Stimulated activated naive CD8-positive, alpha-beta T cell treated with anti-CD3 and anti-CD28 coated beads, Interleukin-15, amount 100 ng/mL, for 72 hours (primary cell): ENCODE data around the gene FAM3B.

Experiments used
- ATAC-seq: fragments of 150-1000 bp; cut with Tn5 transposase; 2 replicates; pipeline ENCODE4 v1.10.0; 2021; ENCODE audit warnings: mild to moderate bottlenecking, moderate library complexity
- DNase-seq, 2 donors: peaks; one replicate each; pipeline ENCODE4 v3.0.0; 2021 to 2022
- H3K27ac Mint-ChIP-seq, 2 donors: one replicate each; pipeline ENCODE4 v1.8.0; 2022; ENCODE audit warnings: mild to moderate bottlenecking in 2 of 2, mixed read lengths in 2 of 2, moderate library complexity in 2 of 2
- H3K27me3 Mint-ChIP-seq: one replicate; pipeline ENCODE4 v1.8.0; 2022; ENCODE audit warnings: mixed read lengths
- H3K4me1 Mint-ChIP-seq: one replicate; pipeline ENCODE4 v1.8.0; 2022; ENCODE audit warnings: mild to moderate bottlenecking, mixed read lengths
- H3K4me3 Mint-ChIP-seq, 2 donors: one replicate each; pipeline ENCODE4 v1.8.0; 2022; ENCODE audit warnings: mild to moderate bottlenecking in 2 of 2, mixed read lengths in 2 of 2, moderate library complexity in 1 of 2
- H3K9me3 Mint-ChIP-seq, 2 donors: one replicate each; pipeline ENCODE4 v1.8.0; 2022; ENCODE audit warnings: mixed read lengths in 2 of 2

Gene FAM3B

GRCh38 chr21:41367945-41368734 is 51.5 kb downstream of the FAM3B start:
- H3K9me3 Mint-ChIP-seq: peaks cover 0 to 4% of the 10 kb centered on the region in 2 donors
- H3K27me3 Mint-ChIP-seq: no peaks in the 10 kb centered on the region
- peaks cover 77% of the 10 kb centered on the region for H3K4me1 Mint-ChIP-seq
- H3K27ac Mint-ChIP-seq: peak overlapping the region; percentile 93 to 98
- DNase-seq (no peak), ATAC-seq (no peak)
- H3K4me3 Mint-ChIP-seq: peak overlapping the region in 1 of 2 donors; percentile 87

- Mint-ChIP-seq H3K27me3 (no peaks in the 10 kb centered on the region), H3K9me3 (peaks cover 0 to 4% of the 10 kb centered on the region in 2 donors), H3K4me3 (peak overlapping the region; percentile 87 to 90), H3K27ac (peak overlapping the region; percentile 93 to 98), H3K4me1 (peaks cover 77% of the 10 kb centered on the region)
- ATAC-seq (no peak), DNase-seq (no peak)
Observed at GRCh38 chr21:41368735-41369104, 52.1 kb downstream of the FAM3B start.

DNA sequence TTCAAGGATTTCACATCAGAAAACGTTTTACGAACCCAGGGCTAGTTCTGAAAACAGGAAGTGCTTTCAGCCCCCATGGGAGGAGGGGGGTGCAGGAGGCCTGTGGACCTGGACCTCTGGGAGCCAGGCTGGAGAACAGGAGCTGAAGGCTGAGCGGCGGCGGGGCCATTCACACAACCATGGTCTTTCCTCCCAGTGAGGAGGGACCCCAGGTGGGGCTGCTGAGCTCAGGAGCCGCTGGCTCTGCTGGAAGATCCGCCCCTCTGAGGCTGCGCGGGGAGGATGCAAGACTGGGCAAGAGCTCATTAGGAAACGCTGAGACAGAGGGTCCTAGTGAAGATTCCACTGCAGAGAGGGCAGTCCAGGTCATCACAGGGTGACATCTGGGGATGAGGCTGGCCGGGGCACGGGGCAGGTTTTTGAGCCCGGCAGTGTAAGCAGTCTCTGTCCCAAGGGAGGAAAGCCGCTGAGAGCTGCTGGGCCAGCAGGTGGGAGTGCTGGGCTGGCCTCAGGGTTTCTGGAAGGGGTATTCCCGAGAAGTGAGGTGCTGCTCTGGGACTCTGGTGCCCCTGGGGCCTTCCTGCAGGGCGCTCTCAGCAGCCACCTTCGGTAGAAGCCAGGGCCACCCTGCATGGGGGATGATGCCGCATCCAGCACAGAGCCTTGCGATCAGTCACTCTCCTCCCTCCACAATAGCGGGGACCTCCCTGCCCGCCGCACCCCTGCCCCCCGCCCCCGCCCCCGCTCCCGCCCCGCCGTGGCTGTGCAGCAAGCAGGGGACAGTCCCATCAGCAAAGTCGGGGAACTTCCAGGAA is 52.7 kb downstream of the FAM3B start:
- peaks cover 0 to 4% of the 10 kb centered on the region in 2 donors for H3K9me3 Mint-ChIP-seq
- peak; percentile 84 for ATAC-seq
- H3K27ac Mint-ChIP-seq: peak overlapping the region; percentile 95 to 98
- DNase-seq: peak; percentile 42 to 52
- H3K27me3 Mint-ChIP-seq: no peaks in the 10 kb centered on the region
- H3K4me1 Mint-ChIP-seq: peaks cover 77% of the 10 kb centered on the region
- peak overlapping the region; percentile 87 to 90 for H3K4me3 Mint-ChIP-seq

GRCh38 chr21:41369920-41370839 is 53.6 kb downstream of the FAM3B start:
- H3K4me1 Mint-ChIP-seq: peaks cover 78% of the 10 kb centered on the region
- ATAC-seq (peak; percentile 62), DNase-seq (peak; percentile 42 to 52)
- peak overlapping the region; percentile 87 to 90 for H3K4me3 Mint-ChIP-seq
- H3K27ac Mint-ChIP-seq: peak overlapping the region; percentile 95 to 98
- H3K27me3 Mint-ChIP-seq: no peaks in the 10 kb centered on the region
- H3K9me3 Mint-ChIP-seq: peaks cover 0 to 4% of the 10 kb centered on the region in 2 donors

DNA sequence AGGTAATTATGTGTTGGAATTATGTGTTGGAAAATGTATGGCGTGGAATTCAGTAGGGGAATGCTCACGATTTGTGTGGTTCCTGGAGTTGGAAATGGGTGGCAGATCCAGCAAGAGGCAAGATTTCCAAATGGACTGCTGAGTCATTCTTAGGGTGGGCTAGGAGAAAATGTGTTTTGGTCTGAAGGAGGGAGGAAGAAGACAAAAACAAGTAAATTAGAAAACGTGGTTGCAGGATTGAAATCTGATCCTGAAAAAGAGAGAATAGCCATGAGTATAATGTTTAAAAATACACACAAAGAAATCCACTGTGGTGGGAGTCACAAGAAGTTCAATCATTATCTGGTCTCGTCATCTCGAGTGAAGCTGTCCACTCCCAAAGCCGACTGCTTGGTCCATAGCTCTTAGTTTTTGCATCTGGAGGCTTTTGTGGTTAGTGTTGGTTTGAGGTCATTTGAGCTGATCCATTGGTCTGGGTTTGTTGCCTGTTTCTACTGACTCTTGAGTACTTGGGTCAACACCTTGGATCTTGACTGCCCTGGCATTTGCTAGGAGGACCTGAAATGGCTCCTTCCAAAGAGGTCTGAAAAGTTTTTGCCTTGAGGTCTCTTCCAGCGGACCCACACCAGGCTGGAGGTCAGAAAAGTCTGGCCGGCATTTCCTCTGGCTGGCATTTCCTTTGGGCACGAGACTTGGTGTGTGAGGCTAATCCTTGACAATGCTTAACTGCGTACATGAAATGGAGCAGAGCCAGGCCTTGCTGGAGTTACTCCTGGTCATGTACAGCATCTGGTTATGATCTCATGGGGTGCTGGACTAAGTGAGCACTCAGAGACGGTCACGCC is 54.5 kb downstream of the FAM3B start:
- Mint-ChIP-seq H3K4me3 (peak overlapping the region; percentile 87 to 90), H3K27ac (peak overlapping the region; percentile 95 to 98), H3K9me3 (peaks cover 0 to 4% of the 10 kb centered on the region in 2 donors), H3K4me1 (peaks cover 79% of the 10 kb centered on the region), H3K27me3 (no peaks in the 10 kb centered on the region)
- DNase-seq (no peak), ATAC-seq (no peak)

DNA sequence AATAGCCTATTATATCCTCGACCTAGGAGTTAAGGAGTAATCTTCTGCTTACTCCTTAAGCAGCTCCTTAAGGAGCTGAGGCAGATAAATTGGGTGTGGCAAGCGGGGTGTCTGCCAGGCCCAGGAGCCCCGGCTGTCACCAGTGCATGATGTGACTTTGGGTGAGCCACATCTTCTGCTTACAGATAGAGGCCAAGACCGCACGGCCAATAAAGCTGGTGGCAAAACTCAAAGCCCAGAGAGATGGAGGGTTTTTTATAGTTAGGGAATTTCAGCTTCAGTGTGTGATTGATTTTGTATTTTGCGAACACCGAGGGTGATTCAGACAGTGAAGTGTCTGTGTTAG is 55.1 kb downstream of the FAM3B start:
- H3K27ac Mint-ChIP-seq: no peak overlapping the region
- peaks cover 0 to 4% of the 10 kb centered on the region in 2 donors for H3K9me3 Mint-ChIP-seq
- no peaks in the 10 kb centered on the region for H3K27me3 Mint-ChIP-seq
- ATAC-seq (no peak), DNase-seq (no peak)
- peak overlapping the region; percentile 87 to 90 for H3K4me3 Mint-ChIP-seq
- H3K4me1 Mint-ChIP-seq: peaks cover 76% of the 10 kb centered on the region

DNA sequence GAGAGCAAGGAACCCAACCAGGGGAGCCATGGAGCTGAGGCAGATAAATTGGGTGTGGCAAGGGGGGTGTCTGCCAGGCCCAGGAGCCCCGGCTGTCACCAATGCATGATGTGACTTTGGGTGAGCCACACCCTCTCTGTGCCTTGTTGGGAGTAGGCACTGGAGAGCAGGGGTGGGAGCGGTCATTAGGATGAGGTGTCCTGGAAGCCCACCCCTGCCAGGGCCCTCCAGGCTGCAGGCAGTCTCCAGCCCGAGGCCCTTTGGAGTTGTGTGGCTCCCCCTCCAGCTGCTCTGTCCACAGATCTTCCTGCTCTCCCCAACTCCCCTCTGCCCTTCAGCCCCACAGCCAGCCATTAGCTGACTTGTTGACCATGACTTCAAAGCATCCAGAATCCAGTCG is 56.7 kb downstream of the FAM3B start:
- Mint-ChIP-seq H3K4me3 (no peak overlapping the region), H3K27ac (peak overlapping the region in 1 of 2 donors; percentile 61), H3K4me1 (peaks cover 64% of the 10 kb centered on the region), H3K9me3 (peaks cover 0 to 4% of the 10 kb centered on the region in 2 donors), H3K27me3 (no peaks in the 10 kb centered on the region)
- no peak for DNase-seq
- no peak for ATAC-seq

- ATAC-seq (no peak), DNase-seq (no peak)
- no peaks in the 10 kb centered on the region for H3K27me3 Mint-ChIP-seq
- no peak overlapping the region for H3K4me3 Mint-ChIP-seq
- peaks cover 0 to 4% of the 10 kb centered on the region in 2 donors for H3K9me3 Mint-ChIP-seq
- H3K27ac Mint-ChIP-seq: no peak overlapping the region
- peaks cover 59% of the 10 kb centered on the region for H3K4me1 Mint-ChIP-seq
Observed at GRCh38 chr21:41373763-41374162, 57.2 kb downstream of the FAM3B start.

DNA sequence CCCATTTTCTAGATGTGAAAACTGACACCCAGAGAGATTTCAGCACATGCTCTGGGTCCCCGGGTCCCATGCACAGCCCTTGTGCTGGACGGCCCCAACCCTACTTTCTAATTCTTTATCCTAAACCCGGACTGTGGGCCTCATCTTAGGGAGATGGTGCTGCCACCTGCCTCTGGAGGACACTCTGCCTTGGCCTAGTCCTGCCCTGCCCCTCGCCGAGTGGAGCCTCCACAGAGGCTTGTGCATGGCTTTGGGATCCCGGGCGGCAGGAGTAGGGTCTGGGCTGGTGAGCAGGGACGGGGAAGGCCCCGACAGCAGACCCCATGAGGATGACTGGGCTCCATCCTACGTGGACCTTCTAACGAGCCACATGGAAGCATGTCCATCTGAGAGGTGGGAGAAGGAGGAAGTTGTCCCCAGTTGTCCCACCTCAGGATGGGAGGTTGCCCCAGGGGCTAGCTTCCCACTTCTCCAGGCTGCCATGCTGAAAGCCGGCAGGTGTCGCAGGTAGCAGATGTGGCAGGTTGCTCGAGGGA is 57.6 kb downstream of the FAM3B start:
- Mint-ChIP-seq H3K27me3 (no peaks in the 10 kb centered on the region), H3K4me3 (no peak overlapping the region), H3K27ac (no peak overlapping the region), H3K4me1 (peaks cover 55% of the 10 kb centered on the region), H3K9me3 (peaks cover 0 to 4% of the 10 kb centered on the region in 2 donors)
- ATAC-seq: no peak
- no peak for DNase-seq

GRCh38 chr21:41374867-41375533 is 58.4 kb downstream of the FAM3B start:
- Mint-ChIP-seq H3K9me3 (peaks cover 0 to 4% of the 10 kb centered on the region in 2 donors), H3K27me3 (no peaks in the 10 kb centered on the region), H3K27ac (peak overlapping the region; percentile 23 to 93), H3K4me3 (no peak overlapping the region), H3K4me1 (peaks cover 51% of the 10 kb centered on the region)
- DNase-seq (peak in 1 of 2 donors; percentile 53), ATAC-seq (peak; percentile 89)

DNA sequence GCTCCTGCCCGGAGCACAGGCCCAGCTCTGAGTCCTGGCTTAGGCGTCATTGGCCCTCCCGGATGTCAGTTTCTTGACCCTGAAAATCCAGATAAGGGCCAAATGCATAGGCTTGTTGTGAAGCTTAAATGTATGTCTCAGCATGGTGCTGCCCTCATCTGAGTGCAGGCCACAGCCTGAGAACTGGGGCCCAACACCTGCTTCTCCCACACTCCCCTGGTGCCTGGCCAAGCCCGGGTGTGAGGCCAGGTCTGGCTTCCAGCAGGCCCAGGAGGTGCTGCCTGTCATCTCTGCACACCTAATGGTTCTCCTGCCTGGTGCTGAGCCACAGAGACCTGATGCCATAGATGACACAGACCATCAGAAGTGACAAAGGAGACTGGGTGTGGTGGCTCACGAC is 59.3 kb downstream of the FAM3B start:
- H3K27ac Mint-ChIP-seq: peak overlapping the region in 1 of 2 donors; percentile 40
- peaks cover 42% of the 10 kb centered on the region for H3K4me1 Mint-ChIP-seq
- H3K27me3 Mint-ChIP-seq: no peaks in the 10 kb centered on the region

DNA sequence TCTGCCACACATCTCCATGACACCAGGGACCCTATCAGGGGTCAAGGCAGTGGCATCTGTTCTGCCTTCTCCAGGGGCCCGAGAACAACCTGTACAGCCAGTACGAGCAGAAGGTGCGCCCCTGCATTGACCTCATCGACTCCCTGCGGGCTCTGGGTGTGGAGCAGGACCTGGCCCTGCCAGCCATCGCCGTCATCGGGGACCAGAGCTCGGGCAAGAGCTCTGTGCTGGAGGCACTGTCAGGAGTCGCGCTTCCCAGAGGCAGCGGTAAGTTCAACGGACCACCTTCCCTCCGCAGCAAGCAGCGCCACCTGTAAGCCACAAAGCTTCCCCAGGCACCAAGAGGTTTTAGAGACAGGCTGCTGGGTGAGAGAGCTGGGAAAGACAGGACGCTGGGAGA is 61.1 kb downstream of the FAM3B start:
- Mint-ChIP-seq H3K9me3 (no peaks in the 10 kb centered on the region), H3K4me1 (peaks cover 29% of the 10 kb centered on the region), H3K27ac (no peak overlapping the region), H3K4me3 (no peak overlapping the region), H3K27me3 (no peaks in the 10 kb centered on the region)
- ATAC-seq: no peak
- no peak for DNase-seq

More for the DNA sequence above, 59.3 kb downstream of the FAM3B start:
- Mint-ChIP-seq H3K9me3 (peaks cover 0 to under 1% of the 10 kb centered on the region in 2 donors), H3K4me3 (no peak overlapping the region)
- DNase-seq: no peak
- no peak for ATAC-seq

DNA sequence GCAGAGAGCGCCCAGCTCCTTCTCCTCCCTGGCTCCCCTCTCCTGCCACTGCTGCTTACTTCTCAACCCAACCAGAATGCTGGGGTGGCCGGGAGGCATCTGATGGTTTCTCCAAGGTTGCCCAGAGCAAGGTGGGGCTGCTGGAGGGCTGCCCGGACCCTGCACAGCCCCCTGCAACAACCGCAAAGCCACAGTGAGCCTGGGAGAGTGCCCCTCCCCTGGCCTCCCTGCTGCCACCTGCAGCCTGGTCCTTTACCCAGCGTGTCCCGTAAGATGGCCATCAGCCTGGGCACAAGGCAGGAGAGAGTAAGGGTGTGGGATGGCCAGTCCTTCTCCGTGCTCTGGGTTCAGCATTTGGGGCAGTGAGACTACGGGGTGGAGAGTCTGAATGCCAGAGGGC is 62.2 kb downstream of the FAM3B start:
- Mint-ChIP-seq H3K4me1 (peaks cover 18% of the 10 kb centered on the region), H3K4me3 (no peak overlapping the region), H3K27ac (peak overlapping the region in 1 of 2 donors; percentile 82), H3K9me3 (no peaks in the 10 kb centered on the region), H3K27me3 (no peaks in the 10 kb centered on the region)
- no peak for DNase-seq
- ATAC-seq: no peak

- Mint-ChIP-seq H3K9me3 (no peaks in the 10 kb centered on the region), H3K27me3 (no peaks in the 10 kb centered on the region), H3K4me1 (peaks cover 7% of the 10 kb centered on the region), H3K4me3 (no peak overlapping the region), H3K27ac (no peak overlapping the region)
- DNase-seq (no peak), ATAC-seq (no peak)
Observed at GRCh38 chr21:41379901-41380300, 63.3 kb downstream of the FAM3B start.
